Neural progenitor cell (in vitro differentiated cells): ENCODE measurements around the gene FGD6.

Experiments
- CTCF ChIP-seq: fragments of 200-600 bp; sonication (generic); IDR thresholded peaks from 2 replicates; pipeline ENCODE4 v1.5.1; 2017; ENCODE audit warnings: antibody characterized with exemption, mild to moderate bottlenecking
- EZH2 ChIP-seq: fragments of 200-600 bp; sonication (generic); IDR thresholded peaks from 2 replicates; pipeline ENCODE4 v1.6.1; 2017; ENCODE audit warnings: antibody characterized with exemption, mild to moderate bottlenecking, moderate library complexity
- EZH2phosphoT487 ChIP-seq: fragments of 200-600 bp; sonication (generic); IDR thresholded peaks from 2 replicates; pipeline ENCODE4 v1.6.1; 2017; ENCODE audit warnings: antibody characterized with exemption

DNA sequence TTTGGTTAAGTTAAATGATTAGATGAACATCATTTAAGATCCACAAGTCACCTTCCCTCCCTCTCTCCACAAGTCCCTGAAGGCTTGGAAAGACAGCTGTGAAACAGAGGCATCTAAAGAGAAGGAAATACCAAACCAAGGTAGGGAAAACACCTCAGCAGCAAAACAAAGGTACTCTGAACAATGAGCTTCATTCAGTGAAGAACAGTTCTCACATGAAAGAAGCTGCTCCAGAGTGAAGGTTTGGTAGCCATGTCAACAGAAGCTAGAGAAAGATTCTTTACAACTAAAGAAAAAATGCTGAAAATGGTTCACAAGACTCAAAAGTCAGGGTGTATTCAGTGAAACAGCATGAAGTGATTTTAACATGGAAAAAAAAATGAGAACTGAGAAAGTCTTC lies 69.4 kb downstream of the FGD6 start:
- TF ChIP-seq CTCF (no peak), EZH2 (no peak), EZH2phosphoT487 (no peak)
